ENCODE data around the gene OPCML.

GRCh38 chr11:132471466-132471865 lies 1060.8 kb downstream of the OPCML start:
- TF ChIP-seq, protein P1, sequence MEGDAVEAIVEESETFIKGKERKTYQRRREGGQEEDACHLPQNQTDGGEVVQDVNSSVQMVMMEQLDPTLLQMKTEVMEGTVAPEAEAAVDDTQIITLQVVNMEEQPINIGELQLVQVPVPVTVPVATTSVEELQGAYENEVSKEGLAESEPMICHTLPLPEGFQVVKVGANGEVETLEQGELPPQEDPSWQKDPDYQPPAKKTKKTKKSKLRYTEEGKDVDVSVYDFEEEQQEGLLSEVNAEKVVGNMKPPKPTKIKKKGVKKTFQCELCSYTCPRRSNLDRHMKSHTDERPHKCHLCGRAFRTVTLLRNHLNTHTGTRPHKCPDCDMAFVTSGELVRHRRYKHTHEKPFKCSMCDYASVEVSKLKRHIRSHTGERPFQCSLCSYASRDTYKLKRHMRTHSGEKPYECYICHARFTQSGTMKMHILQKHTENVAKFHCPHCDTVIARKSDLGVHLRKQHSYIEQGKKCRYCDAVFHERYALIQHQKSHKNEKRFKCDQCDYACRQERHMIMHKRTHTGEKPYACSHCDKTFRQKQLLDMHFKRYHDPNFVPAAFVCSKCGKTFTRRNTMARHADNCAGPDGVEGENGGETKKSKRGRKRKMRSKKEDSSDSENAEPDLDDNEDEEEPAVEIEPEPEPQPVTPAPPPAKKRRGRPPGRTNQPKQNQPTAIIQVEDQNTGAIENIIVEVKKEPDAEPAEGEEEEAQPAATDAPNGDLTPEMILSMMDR (IDR thresholded peaks at IDR 0.05), result no peak
- no peak for TF ChIP-seq POLR2A (IDR thresholded peaks at IDR 0.05)
